NB4 (cell line): Measurements from ENCODE around the gene LAMA3.

Experiments used
- CTCF ChIP-seq: IDR thresholded peaks from one replicate; pipeline ENCODE4 v1.5.1; 2012; ENCODE audit warnings: low read depth, low read length
- MAX ChIP-seq: IDR thresholded peaks from 2 replicates; pipeline ENCODE4 v1.6.1; 2011; ENCODE audit warnings: low read depth, low read length
- MYC ChIP-seq: IDR thresholded peaks from 2 replicates; pipeline ENCODE4 v1.6.1; 2011; ENCODE audit warnings: low read depth, low read length
- POLR2A ChIP-seq: IDR thresholded peaks from 2 replicates; pipeline ENCODE4 v1.6.1; 2011; ENCODE audit warnings: mild to moderate bottlenecking; ENCODE audit not compliant: insufficient read length; ENCODE audit errors: extremely low read depth

- TF ChIP-seq POLR2A, result no peak
- TF ChIP-seq CTCF, result no peak
- no peak for TF ChIP-seq MAX
- TF ChIP-seq MYC, result no peak
Observed at GRCh38 chr18:23716516-23716915, 27.3 kb downstream of the LAMA3 start.
